ENCODE results near the gene RILPL1.

Gene RILPL1

DNA sequence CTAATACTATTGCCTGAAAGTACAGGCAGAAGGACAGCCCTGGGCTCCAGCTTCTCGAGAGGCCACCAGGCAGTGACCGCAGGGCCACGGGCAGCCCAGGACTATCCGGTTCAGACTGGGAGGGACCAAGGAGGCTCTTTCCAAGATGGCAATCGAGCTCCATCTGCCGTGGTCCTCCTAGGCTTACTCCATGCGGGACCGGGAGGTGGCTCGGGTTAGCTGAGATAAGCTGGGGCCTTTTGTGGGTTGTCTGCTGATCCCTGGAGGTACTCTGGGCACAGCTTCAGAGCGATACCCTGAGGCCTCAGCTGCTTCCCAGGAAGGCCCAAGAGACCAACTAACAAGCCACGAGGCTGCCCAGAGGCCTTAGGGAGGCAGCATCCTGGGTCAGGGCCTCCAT, 42.5 kb downstream of the RILPL1 start:
- TF ChIP-seq, protein P1, sequence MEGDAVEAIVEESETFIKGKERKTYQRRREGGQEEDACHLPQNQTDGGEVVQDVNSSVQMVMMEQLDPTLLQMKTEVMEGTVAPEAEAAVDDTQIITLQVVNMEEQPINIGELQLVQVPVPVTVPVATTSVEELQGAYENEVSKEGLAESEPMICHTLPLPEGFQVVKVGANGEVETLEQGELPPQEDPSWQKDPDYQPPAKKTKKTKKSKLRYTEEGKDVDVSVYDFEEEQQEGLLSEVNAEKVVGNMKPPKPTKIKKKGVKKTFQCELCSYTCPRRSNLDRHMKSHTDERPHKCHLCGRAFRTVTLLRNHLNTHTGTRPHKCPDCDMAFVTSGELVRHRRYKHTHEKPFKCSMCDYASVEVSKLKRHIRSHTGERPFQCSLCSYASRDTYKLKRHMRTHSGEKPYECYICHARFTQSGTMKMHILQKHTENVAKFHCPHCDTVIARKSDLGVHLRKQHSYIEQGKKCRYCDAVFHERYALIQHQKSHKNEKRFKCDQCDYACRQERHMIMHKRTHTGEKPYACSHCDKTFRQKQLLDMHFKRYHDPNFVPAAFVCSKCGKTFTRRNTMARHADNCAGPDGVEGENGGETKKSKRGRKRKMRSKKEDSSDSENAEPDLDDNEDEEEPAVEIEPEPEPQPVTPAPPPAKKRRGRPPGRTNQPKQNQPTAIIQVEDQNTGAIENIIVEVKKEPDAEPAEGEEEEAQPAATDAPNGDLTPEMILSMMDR (IDR thresholded peaks at IDR 0.05; ENCODE audit: low read depth, low read length): no peak
- no peaks in the 10 kb centered on the region for H3K4me1 ChIP-seq

DNA sequence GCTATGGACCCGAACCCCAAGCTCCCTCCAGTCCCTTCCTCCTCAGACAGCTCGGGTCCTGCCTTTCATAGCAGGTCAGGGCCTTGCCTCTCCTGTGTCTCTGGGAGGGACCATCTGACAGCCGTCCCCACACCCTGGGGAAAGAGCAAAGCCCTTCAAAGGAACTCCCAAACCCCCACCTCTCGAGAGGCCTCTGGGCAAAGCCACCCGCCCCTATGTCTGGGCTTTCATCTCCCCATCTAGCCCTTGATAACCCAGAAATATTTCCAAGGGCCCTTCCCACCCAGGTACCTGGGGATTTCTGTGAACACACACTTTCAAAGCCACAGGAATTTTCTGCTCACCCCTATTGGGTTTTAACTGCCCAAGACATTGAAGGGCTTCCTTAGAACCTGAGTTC, 43.4 kb downstream of the RILPL1 start:
- H3K27me3 ChIP-seq: no peaks in the 10 kb centered on the region
- H3K9me3 ChIP-seq: no peaks in the 10 kb centered on the region
- DNase-seq: no peak
- no peaks in the 10 kb centered on the region for H3K4me1 ChIP-seq
- H3K36me3 ChIP-seq: no peaks in the 10 kb centered on the region
- TF ChIP-seq, protein P1 (IDR thresholded peaks at IDR 0.05; ENCODE audit: low read depth, low read length): no peak
- no peak overlapping the region for H3K4me3 ChIP-seq (ENCODE audit: low read depth, low read length)

More for the DNA sequence above, 42.5 kb downstream of the RILPL1 start:
- H3K9me3 ChIP-seq: no peaks in the 10 kb centered on the region
- DNase-seq: no peak
- no peaks in the 10 kb centered on the region for H3K27me3 ChIP-seq
- H3K36me3 ChIP-seq: no peaks in the 10 kb centered on the region
- no peak overlapping the region for H3K4me3 ChIP-seq (ENCODE audit: low read depth, low read length)

DNA sequence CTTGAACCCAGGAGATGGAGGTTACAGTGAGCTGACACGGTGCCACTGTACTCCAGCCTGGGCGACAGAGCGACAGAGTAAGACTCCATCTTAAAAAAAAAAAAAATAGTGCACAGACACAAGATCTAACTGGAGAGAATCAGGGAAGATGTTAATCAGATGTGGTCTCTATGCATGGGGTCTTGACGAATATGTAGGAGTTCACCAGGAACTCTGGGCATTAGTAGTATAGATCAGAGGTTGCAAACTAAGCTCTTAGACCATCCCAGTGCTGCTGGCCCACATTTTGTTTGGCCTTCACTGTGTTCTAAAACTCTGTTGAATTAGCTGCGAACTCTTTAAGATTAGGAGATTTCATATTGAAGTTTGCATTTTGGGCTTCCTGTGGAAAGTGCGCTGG, 43.9 kb downstream of the RILPL1 start:
- Histone ChIP-seq H3K27me3 (no peaks in the 10 kb centered on the region), H3K9me3 (no peaks in the 10 kb centered on the region), H3K4me1 (no peaks in the 10 kb centered on the region), H3K4me3 (ENCODE audit: low read depth, low read length) (no peak overlapping the region), H3K36me3 (no peaks in the 10 kb centered on the region)
- TF ChIP-seq, protein P1 (IDR thresholded peaks at IDR 0.05; ENCODE audit: low read depth, low read length): no peak
- DNase-seq: no peak

DNA sequence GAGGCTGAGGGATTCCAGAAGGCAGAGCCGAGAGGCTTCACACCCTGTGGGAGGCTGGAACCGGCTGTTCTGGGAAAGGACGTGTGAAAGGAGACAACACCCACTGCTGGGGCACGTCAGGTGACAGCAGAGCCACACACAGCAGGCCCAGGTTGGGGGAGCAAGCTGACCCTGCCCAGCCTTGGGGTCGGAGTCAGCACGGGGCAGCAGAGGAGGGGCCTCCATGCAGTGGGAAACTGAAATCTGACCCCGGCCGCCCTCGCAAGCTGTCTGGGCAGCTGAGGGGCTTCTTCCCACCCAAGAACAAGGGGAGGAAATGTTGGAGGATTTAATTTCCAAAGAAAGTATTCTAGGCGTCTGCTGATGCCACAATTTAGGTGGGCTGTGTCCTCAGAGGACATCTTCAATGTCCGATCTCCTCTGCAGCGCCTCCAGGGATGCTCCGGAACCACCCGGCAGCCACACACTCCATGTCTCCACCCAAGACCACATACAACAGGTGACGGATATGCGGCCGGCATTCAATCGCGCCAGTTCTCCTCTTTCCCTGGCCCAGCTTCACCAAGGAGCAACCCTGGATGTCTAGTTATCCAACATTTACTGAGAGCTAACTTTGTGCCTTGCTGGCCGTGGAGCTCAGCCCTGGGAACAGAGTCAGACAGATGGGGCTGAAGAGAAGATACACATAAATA, 44.8 kb downstream of the RILPL1 start:
- TF ChIP-seq, protein P1 (IDR thresholded peaks at IDR 0.05; ENCODE audit: low read depth, low read length): no peak
- Histone ChIP-seq H3K4me3 (ENCODE audit: low read depth, low read length) (no peak overlapping the region), H3K4me1 (no peaks in the 10 kb centered on the region), H3K9me3 (no peaks in the 10 kb centered on the region), H3K36me3 (no peaks in the 10 kb centered on the region), H3K27me3 (no peaks in the 10 kb centered on the region)
- DNase-seq: no peak

DNA sequence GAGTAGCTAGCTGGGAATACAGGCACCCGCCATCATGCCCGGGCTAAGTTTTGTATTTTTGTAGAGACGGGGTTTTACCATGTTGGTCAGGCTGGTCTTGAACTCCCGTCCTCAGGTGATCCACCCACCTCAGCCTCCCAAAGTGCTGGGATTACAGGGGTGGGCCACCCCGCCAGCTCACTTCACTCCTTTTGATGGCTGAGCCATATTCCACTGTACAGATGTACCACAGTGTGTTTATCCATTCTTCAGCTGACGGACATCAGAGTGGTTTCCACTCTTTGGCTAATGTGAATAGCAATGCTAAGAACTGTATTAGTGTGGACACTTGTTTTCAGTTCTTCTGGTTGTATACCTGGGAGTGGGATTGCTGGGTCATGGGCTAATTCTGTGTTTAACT, 46.1 kb downstream of the RILPL1 start:
- no peak for DNase-seq
- Histone ChIP-seq H3K4me3 (ENCODE audit: low read depth, low read length) (no peak overlapping the region), H3K9me3 (no peaks in the 10 kb centered on the region), H3K27me3 (no peaks in the 10 kb centered on the region), H3K4me1 (no peaks in the 10 kb centered on the region), H3K36me3 (no peaks in the 10 kb centered on the region)
- TF ChIP-seq, protein P1 (IDR thresholded peaks at IDR 0.05; ENCODE audit: low read depth, low read length): no peak

DNA sequence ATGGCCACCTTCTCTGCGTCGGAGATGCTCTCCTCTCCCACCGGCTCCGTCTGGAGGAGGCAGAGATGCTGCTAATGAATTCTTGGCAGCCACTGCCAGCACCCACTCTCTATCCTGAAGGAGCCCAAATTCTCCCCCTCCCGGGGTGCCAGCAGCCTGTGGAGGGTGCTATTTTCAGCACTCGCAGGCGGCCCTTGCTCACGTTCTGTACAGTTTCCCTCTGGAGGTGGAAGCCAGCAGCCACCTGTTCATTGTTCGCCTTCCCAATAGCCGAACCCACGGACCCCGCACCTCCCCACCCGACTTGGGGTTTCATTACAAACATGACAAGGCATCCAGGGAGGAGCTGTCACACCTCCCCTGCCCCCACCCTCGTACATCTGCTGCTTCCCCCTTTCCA, 47.8 kb downstream of the RILPL1 start:
- Histone ChIP-seq H3K9me3 (no peaks in the 10 kb centered on the region), H3K27me3 (no peaks in the 10 kb centered on the region), H3K4me3 (ENCODE audit: low read depth, low read length) (no peak overlapping the region), H3K36me3 (no peaks in the 10 kb centered on the region), H3K4me1 (no peaks in the 10 kb centered on the region)
- no peak for DNase-seq
- TF ChIP-seq, protein P1 (IDR thresholded peaks at IDR 0.05; ENCODE audit: low read depth, low read length): no peak
